HEK293T (cell line): ENCODE data around the gene OR10AD1.
A peak's percentile ranks its signal among the peaks of the same experiment; 100 is the strongest.
"Not testable (repeated sequence)": the region's sequence is repeated elsewhere in the genome, so short reads cannot be mapped to it uniquely, and the experiment has no call there.

Experiments
- CTCF ChIA-PET: fragments of 350-600 bp; formaldehyde crosslinking; extraction: SDS; loops from one replicate; lab custom pipeline; 2021; ENCODE audit warnings: antibody characterized with exemption, inconsistent platforms; lab: Yijun Ruan, JAX
- POLR2A ChIA-PET: fragments of 350-600 bp; formaldehyde crosslinking; extraction: SDS; loops from one replicate; lab custom pipeline; 2020; ENCODE audit warnings: antibody characterized with exemption, inconsistent platforms; lab: Yijun Ruan, JAX
- DNase-seq: peaks from one replicate; pipeline ENCODE4 v3.0.0; 2012; ENCODE audit warnings: mixed read lengths; ENCODE audit errors: extremely low spot score
- ARNT ChIP-seq: fragments of 450-650 bp; IDR thresholded peaks from 2 replicates; pipeline ENCODE4 v1.6.1; 2017; ENCODE audit warnings: mild to moderate bottlenecking
- BHLHE40 ChIP-seq: fragments of 450-650 bp; IDR thresholded peaks from 2 replicates; pipeline ENCODE4 v1.6.1; 2016; ENCODE audit warnings: mild to moderate bottlenecking, moderate library complexity, borderline replicate concordance
- CTBP1 ChIP-seq: fragments of 450-650 bp; IDR thresholded peaks from 2 replicates; pipeline ENCODE4 v1.6.1; 2016; ENCODE audit warnings: borderline replicate concordance
- ELF4 ChIP-seq: fragments of 450-650 bp; IDR thresholded peaks from 2 replicates; pipeline ENCODE4 v1.6.1; 2017; ENCODE audit warnings: antibody characterized with exemption
- FOXA1 ChIP-seq: fragments of 450-650 bp; IDR thresholded peaks from 2 replicates; pipeline ENCODE4 v1.6.1; 2016; ENCODE audit warnings: mild to moderate bottlenecking
- FOXK2 ChIP-seq: fragments of 450-650 bp; IDR thresholded peaks from 2 replicates; pipeline ENCODE4 v1.6.1; 2016; ENCODE audit warnings: mild to moderate bottlenecking
- FOXM1 ChIP-seq: fragments of 450-650 bp; IDR thresholded peaks from 2 replicates; pipeline ENCODE4 v1.6.1; 2017; ENCODE audit warnings: mild to moderate bottlenecking, borderline replicate concordance
- HDGF ChIP-seq: fragments of 450-650 bp; IDR thresholded peaks from 2 replicates; pipeline ENCODE4 v1.6.1; 2017; ENCODE audit warnings: antibody characterized with exemption, borderline replicate concordance
- L3MBTL2 ChIP-seq: fragments of 450-650 bp; conservative IDR thresholded peaks from 2 replicates; pipeline ENCODE4 v1.6.1; 2016; ENCODE audit warnings: mild to moderate bottlenecking
- LEF1 ChIP-seq: fragments of 450-650 bp; IDR thresholded peaks from 2 replicates; pipeline ENCODE4 v1.6.1; 2017; ENCODE audit warnings: mild to moderate bottlenecking, borderline replicate concordance
- NFRKB ChIP-seq: fragments of 450-650 bp; IDR thresholded peaks from 2 replicates; pipeline ENCODE4 v1.6.1; 2016; ENCODE audit warnings: mild to moderate bottlenecking, moderate library complexity
- SP1 ChIP-seq: fragments of 450-650 bp; IDR thresholded peaks from 2 replicates; pipeline ENCODE4 v1.6.1; 2017
- SUZ12 ChIP-seq: fragments of 450-650 bp; IDR thresholded peaks from 2 replicates; pipeline ENCODE4 v1.6.1; 2016; ENCODE audit warnings: mild to moderate bottlenecking
- TARDBP ChIP-seq: fragments of 450-650 bp; IDR thresholded peaks from 2 replicates; pipeline ENCODE4 v1.6.1; 2016
- ZNF384 ChIP-seq: fragments of 450-650 bp; IDR thresholded peaks from 2 replicates; pipeline ENCODE4 v1.6.1; 2016
- TF ChIP-seq, protein P1 (sequence below): fragments of 450-650 bp; IDR thresholded peaks from 2 replicates; pipeline ENCODE4 v1.6.1; 2016

Gene OR10AD1

GRCh38 chr12:48203192-48203591 lies at the start of gene OR10AD1:
TSS of gene OR10AD1 (minus strand) at chr12:48203292. CDS start at chr12:48203292, 0 bp downstream.
- CTCF ChIA-PET, result no interaction called here
- no peak for DNase-seq

GRCh38 chr12:48247181-48247966 lies 44.3 kb upstream of the OR10AD1 start:
- DNase-seq, result no peak
- no peak for TF ChIP-seq ARNT
- no peak for TF ChIP-seq ZNF384
- TF ChIP-seq L3MBTL2, result no peak
- TF ChIP-seq BHLHE40, result no peak
- TF ChIP-seq HDGF, result no peak
- TF ChIP-seq NFRKB, result no peak
- TF ChIP-seq SUZ12, result no peak
- CTCF ChIA-PET, result no interaction called here
- POLR2A ChIA-PET, result no interaction called here

More at GRCh38 chr12:48203192-48203591, at the start of gene OR10AD1:
- TF ChIP-seq CTBP1 (no peak), SP1 (no peak)
- POLR2A ChIA-PET, result no interaction called here

- ChIA-PET POLR2A (no interaction called here), CTCF (no interaction called here)
- TF ChIP-seq ELF4 (no peak), BHLHE40 (no peak), TARDBP (no peak), FOXA1 (no peak), FOXM1 (no peak), CTBP1 (no peak), HDGF (no peak), L3MBTL2 (no peak), ZNF384 (no peak), SP1 (no peak), NFRKB (no peak)
- DNase-seq, result no peak
Observed at GRCh38 chr12:48237162-48237561, 34.1 kb upstream of the OR10AD1 start.

DNA sequence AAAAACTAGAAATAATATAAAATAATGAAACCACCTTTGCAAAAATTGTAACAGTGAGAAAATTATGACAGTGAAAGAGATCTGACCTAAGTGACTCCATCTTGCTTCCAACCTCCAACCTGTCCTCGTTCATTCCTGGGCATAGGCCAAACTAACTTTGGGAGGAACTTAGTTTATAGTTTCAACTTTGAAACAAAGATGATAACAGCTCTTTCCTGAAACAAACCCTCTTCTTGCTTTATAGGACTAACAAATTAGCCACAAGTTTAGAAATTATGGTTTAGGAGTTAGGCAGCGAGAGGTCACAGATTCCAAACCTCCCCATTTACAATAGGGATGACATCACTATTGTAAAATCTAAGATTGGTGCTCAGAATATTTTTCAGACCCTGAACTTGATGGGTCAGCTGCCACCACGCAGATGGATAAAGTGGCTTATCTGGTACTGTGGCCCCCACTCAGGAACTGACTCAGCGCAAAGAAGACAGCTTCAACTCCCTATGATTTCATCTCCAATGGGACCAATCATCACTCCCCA lies 32.8 kb upstream of the OR10AD1 start:
- TF ChIP-seq, protein P1, sequence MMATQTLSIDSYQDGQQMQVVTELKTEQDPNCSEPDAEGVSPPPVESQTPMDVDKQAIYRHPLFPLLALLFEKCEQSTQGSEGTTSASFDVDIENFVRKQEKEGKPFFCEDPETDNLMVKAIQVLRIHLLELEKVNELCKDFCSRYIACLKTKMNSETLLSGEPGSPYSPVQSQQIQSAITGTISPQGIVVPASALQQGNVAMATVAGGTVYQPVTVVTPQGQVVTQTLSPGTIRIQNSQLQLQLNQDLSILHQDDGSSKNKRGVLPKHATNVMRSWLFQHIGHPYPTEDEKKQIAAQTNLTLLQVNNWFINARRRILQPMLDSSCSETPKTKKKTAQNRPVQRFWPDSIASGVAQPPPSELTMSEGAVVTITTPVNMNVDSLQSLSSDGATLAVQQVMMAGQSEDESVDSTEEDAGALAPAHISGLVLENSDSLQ, result no peak
- DNase-seq, result no peak
- POLR2A ChIA-PET, result no interaction called here
- CTCF ChIA-PET, result no interaction called here

DNA sequence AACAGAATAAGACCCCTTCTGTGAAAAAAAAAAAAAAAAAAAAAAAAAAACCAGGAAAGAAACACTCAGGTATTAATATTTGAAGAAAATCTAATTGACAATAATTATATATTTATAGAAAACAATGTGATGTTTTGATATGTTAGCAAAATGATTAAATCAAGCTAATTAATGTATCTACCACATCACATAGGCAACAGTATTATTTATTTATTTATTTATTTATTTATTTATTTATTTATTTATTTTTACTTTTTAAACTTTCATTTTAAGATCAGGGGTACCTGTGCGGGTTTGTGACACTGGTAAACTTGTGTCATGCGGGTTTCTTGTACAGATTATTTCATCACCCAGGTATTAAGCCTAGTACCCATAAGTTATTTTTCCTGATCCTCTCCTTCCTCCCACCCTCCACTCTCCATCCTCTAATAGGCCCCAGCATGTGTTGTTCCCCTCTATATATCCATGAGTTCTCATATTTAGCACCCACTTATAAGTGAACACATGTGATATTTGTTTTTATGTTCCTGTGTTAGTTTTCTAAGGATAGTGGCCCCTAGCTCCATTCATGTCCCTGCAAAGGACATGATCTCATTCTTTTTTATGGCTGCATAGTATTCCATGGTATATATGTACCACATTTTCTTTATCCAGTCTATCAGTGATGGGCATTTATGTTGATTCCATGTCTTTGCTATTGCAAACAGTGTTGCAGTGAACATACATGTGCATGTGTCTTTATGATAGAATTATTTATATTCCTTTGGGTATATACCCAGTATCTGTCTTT lies 28.3 kb upstream of the OR10AD1 start:
- POLR2A ChIA-PET, CTCF ChIA-PET, DNase-seq: not testable (repeated sequence)

GRCh38 chr12:48224533-48224932 lies 21.4 kb upstream of the OR10AD1 start:
- CTCF ChIA-PET, DNase-seq, POLR2A ChIA-PET: not testable (repeated sequence)

DNA sequence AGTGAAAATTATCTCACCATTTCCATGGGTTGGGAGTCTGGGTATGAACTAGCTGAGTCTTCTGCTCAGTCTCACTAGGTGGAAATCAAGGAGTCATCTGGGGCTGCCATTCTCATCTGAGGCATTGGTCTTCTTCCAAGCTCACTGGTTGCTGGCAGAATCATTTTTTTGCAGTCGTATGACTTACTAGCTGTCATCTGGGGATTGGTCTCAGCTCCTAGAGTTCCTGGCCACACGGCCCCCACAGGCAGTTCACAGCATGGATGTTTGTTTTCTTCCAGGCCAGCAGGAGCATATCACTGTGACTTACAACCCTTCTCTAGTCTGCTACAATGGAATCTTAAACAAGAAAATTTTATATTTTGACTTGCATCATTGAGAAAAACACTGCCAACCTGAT lies 18.6 kb upstream of the OR10AD1 start:
- ChIA-PET POLR2A (no interaction called here), CTCF (interaction anchor here (0.6 to 0.7 kb wide), 2 partner anchors 192 to 401 kb away, joined by 3 to 10 read pairs; no protein-coding TSS in a partner anchor)
- peak; percentile 12 for DNase-seq
- TF ChIP-seq CTBP1, result no peak
- no peak for TF ChIP-seq TARDBP
- TF ChIP-seq L3MBTL2, result no peak
- no peak for TF ChIP-seq ELF4
- no peak for TF ChIP-seq SP1
- no peak for TF ChIP-seq FOXM1
- TF ChIP-seq FOXA1, result no peak
- no peak for TF ChIP-seq ZNF384
- TF ChIP-seq FOXK2, result no peak
- no peak for TF ChIP-seq LEF1
- TF ChIP-seq SUZ12, result no peak
- TF ChIP-seq, protein P1, result no peak
- no peak for TF ChIP-seq NFRKB
- TF ChIP-seq BHLHE40, result no peak
- TF ChIP-seq ARNT, result no peak
- no peak for TF ChIP-seq HDGF
